Mesendoderm (in vitro differentiated cells): ENCODE results near the gene MLC1.

Experiments used
- DNase-seq: peaks from one replicate; pipeline ENCODE4 v3.0.0; 2013
- H2AK5ac ChIP-seq: 2 replicates; pipeline ENCODE4 v1.6.1; 2013; ENCODE audit warnings: low read length, inconsistent platforms
- H2BK120ac ChIP-seq: 2 replicates; pipeline ENCODE4 v1.6.1; 2013; ENCODE audit warnings: low read depth, mild to moderate bottlenecking, low read length, moderate library complexity, mixed read lengths
- H2BK15ac ChIP-seq: replicated peaks from 2 replicates; pipeline ENCODE4 v1.6.1; 2013; ENCODE audit warnings: low read depth, mild to moderate bottlenecking, moderate library complexity
- H2BK5ac ChIP-seq: 2 replicates; pipeline ENCODE4 v1.6.1; 2013; ENCODE audit warnings: low read length, inconsistent platforms
- H3K18ac ChIP-seq: 2 replicates; pipeline ENCODE4 v1.6.1; 2013; ENCODE audit warnings: mild to moderate bottlenecking, low read length, mixed read lengths
- H3K23ac ChIP-seq: one replicate; pipeline ENCODE4 v1.6.1; 2013; ENCODE audit warnings: low read length
- H3K27ac ChIP-seq: 2 replicates; pipeline ENCODE4 v1.5.1; 2013; ENCODE audit warnings: low read depth, mild to moderate bottlenecking, inconsistent platforms, low read length, moderate library complexity
- H3K27me3 ChIP-seq: 2 replicates; pipeline ENCODE4 v1.6.1; 2013; ENCODE audit warnings: low read length, control low read depth, mild to moderate bottlenecking, inconsistent platforms; ENCODE audit not compliant: insufficient read depth, poor library complexity
- H3K36me3 ChIP-seq: 2 replicates; pipeline ENCODE4 v1.6.1; 2013; ENCODE audit warnings: low read length, inconsistent platforms; ENCODE audit not compliant: control insufficient read depth, insufficient read depth
- H3K4ac ChIP-seq: one replicate; pipeline ENCODE4 v1.6.1; 2013; ENCODE audit warnings: low read depth, mild to moderate bottlenecking, low read length, moderate library complexity
- H3K4me1 ChIP-seq: 2 replicates; pipeline ENCODE4 v1.6.1; 2013; ENCODE audit warnings: low read depth, low read length, inconsistent platforms; ENCODE audit not compliant: control insufficient read depth
- H3K4me2 ChIP-seq: 2 replicates; pipeline ENCODE4 v1.6.1; 2013; ENCODE audit warnings: low read length
- H3K4me3 ChIP-seq: 2 replicates; pipeline ENCODE4 v1.5.1; 2013; ENCODE audit warnings: mild to moderate bottlenecking, low read length
- H3K56ac ChIP-seq: one replicate; pipeline ENCODE4 v1.6.1; 2013; ENCODE audit warnings: low read length
- H3K79me1 ChIP-seq: 2 replicates; pipeline ENCODE4 v1.6.1; 2013; ENCODE audit warnings: low read length, inconsistent platforms
- H3K79me2 ChIP-seq: 2 replicates; pipeline ENCODE4 v1.6.1; 2013; ENCODE audit warnings: mild to moderate bottlenecking, low read length; ENCODE audit not compliant: control insufficient read depth, insufficient read depth
- H3K9ac ChIP-seq: 2 replicates; pipeline ENCODE4 v1.6.1; 2013; ENCODE audit warnings: low read length, inconsistent platforms
- H4K5ac ChIP-seq: one replicate; pipeline ENCODE4 v1.6.1; 2013; ENCODE audit warnings: low read length
- H4K8ac ChIP-seq: one replicate; pipeline ENCODE4 v1.6.1; 2013; ENCODE audit warnings: low read depth, mild to moderate bottlenecking, control low read depth, low read length, moderate library complexity
- WGBS: extraction: QIAGEN DNeasy Blood & Tissue Kit; methylation state at CpG from one replicate; pipeline ENCODE4 v1.1.7; 2013; ENCODE audit warnings: low lambda C conversion rate, missing lambda C conversion rate; ENCODE audit not compliant: insufficient coverage; ENCODE audit errors: extremely low coverage; 5-methylcytosine and 5-hydroxymethylcytosine counted together

MLC1 gene

GRCh38 chr22:50051930-50052329, 33.3 kb downstream of the MLC1 start:
- no peak overlapping the region for H3K4ac ChIP-seq
- no peak overlapping the region for H3K23ac ChIP-seq
- no peak overlapping the region for H2BK120ac ChIP-seq
- no peak overlapping the region for H3K4me2 ChIP-seq
- no peak for DNase-seq
- no peak overlapping the region for H4K8ac ChIP-seq
- no peak overlapping the region for H4K5ac ChIP-seq
- H3K27me3 ChIP-seq: no peaks in the 10 kb centered on the region
- H3K79me1 ChIP-seq: no peaks in the 10 kb centered on the region
- no peak overlapping the region for H3K4me3 ChIP-seq
- H2BK5ac ChIP-seq: no peak overlapping the region
- H3K79me2 ChIP-seq: no peaks in the 10 kb centered on the region
- H2AK5ac ChIP-seq: no peak overlapping the region
- H3K18ac ChIP-seq: no peak overlapping the region
- WGBS: no CpG with 5 or more reads among the region's 18 CpGs
- H3K27ac ChIP-seq: no peak overlapping the region
- no peak overlapping the region for H3K56ac ChIP-seq
- H3K9ac ChIP-seq: no peak overlapping the region
- no peaks in the 10 kb centered on the region for H3K4me1 ChIP-seq
- H3K36me3 ChIP-seq: no peaks in the 10 kb centered on the region
- H2BK15ac ChIP-seq: no peak overlapping the region

- Histone ChIP-seq H3K4me1 (no peaks in the 10 kb centered on the region), H2AK5ac (no peak overlapping the region), H3K4ac (no peak overlapping the region), H3K18ac (no peak overlapping the region), H2BK120ac (no peak overlapping the region), H3K79me2 (no peaks in the 10 kb centered on the region), H3K36me3 (no peaks in the 10 kb centered on the region), H3K9ac (no peak overlapping the region), H4K5ac (no peak overlapping the region), H3K79me1 (no peaks in the 10 kb centered on the region), H3K27ac (no peak overlapping the region), H2BK15ac (no peak overlapping the region), H4K8ac (no peak overlapping the region), H3K23ac (no peak overlapping the region), H3K27me3 (no peaks in the 10 kb centered on the region), H3K4me3 (no peak overlapping the region), H3K4me2 (no peak overlapping the region), H3K56ac (no peak overlapping the region), H2BK5ac (no peak overlapping the region)
- DNase-seq: no peak
- no CpG with 5 or more reads among the region's 36 CpGs for WGBS
Measured at GRCh38 chr22:50049299-50050195, 35.7 kb downstream of the MLC1 start.

GRCh38 chr22:50048836-50049235, 36.4 kb downstream of the MLC1 start:
- Histone ChIP-seq H3K56ac (no peak overlapping the region), H3K9ac (no peak overlapping the region), H2BK120ac (no peak overlapping the region), H3K79me2 (no peaks in the 10 kb centered on the region), H3K23ac (no peak overlapping the region), H3K79me1 (no peaks in the 10 kb centered on the region), H2BK15ac (no peak overlapping the region), H3K36me3 (no peaks in the 10 kb centered on the region), H2BK5ac (no peak overlapping the region), H3K4me1 (no peaks in the 10 kb centered on the region), H3K4ac (no peak overlapping the region), H4K5ac (no peak overlapping the region), H2AK5ac (no peak overlapping the region), H4K8ac (no peak overlapping the region), H3K27me3 (no peaks in the 10 kb centered on the region), H3K4me3 (no peak overlapping the region), H3K18ac (no peak overlapping the region), H3K4me2 (no peak overlapping the region), H3K27ac (no peak overlapping the region)
- no CpG with 5 or more reads among the region's 17 CpGs for WGBS
- no peak for DNase-seq

GRCh38 chr22:50048061-50048765, 37.0 kb downstream of the MLC1 start:
- Histone ChIP-seq H3K23ac (no peak overlapping the region), H3K4me2 (no peak overlapping the region), H3K27ac (no peak overlapping the region), H3K56ac (no peak overlapping the region), H2BK15ac (no peak overlapping the region), H3K9ac (no peak overlapping the region), H4K5ac (no peak overlapping the region), H3K36me3 (no peaks in the 10 kb centered on the region), H2BK5ac (no peak overlapping the region), H2BK120ac (no peak overlapping the region), H3K79me1 (no peaks in the 10 kb centered on the region), H2AK5ac (no peak overlapping the region), H3K4me1 (no peaks in the 10 kb centered on the region), H4K8ac (no peak overlapping the region), H3K18ac (no peak overlapping the region), H3K27me3 (no peaks in the 10 kb centered on the region), H3K79me2 (no peaks in the 10 kb centered on the region), H3K4me3 (no peak overlapping the region), H3K4ac (no peak overlapping the region)
- DNase-seq: no peak
- no CpG with 5 or more reads among the region's 12 CpGs for WGBS

- no peak overlapping the region for H2BK120ac ChIP-seq
- WGBS: no CpG with 5 or more reads among the region's 16 CpGs
- H4K8ac ChIP-seq: no peak overlapping the region
- no peaks in the 10 kb centered on the region for H3K36me3 ChIP-seq
- H3K4me3 ChIP-seq: no peak overlapping the region
- no peak overlapping the region for H3K4ac ChIP-seq
- H3K27ac ChIP-seq: no peak overlapping the region
- no peak for DNase-seq
- H3K9ac ChIP-seq: no peak overlapping the region
- H3K23ac ChIP-seq: no peak overlapping the region
- no peaks in the 10 kb centered on the region for H3K4me1 ChIP-seq
- no peaks in the 10 kb centered on the region for H3K79me1 ChIP-seq
- no peaks in the 10 kb centered on the region for H3K79me2 ChIP-seq
- H3K18ac ChIP-seq: no peak overlapping the region
- H2BK15ac ChIP-seq: no peak overlapping the region
- no peak overlapping the region for H3K56ac ChIP-seq
- H2AK5ac ChIP-seq: no peak overlapping the region
- H2BK5ac ChIP-seq: no peak overlapping the region
- H3K4me2 ChIP-seq: no peak overlapping the region
- H4K5ac ChIP-seq: no peak overlapping the region
- no peaks in the 10 kb centered on the region for H3K27me3 ChIP-seq
Measured at GRCh38 chr22:50047346-50047745, 37.9 kb downstream of the MLC1 start.
